SK-N-SH treated with all-trans-retinoic acid at 6 μM for 48 hours (cell line): ENCODE data around the gene TMEM151A.

ENCODE experiments used
- ATAC-seq: fragments of 200-7000 bp; cut with Tn5 transposase; 3 replicates; pipeline ENCODE4 v1.9.1; 2020; ENCODE audit warnings: mild to moderate bottlenecking, moderate library complexity
- ARNTL ChIP-seq: fragments of 450-650 bp; formaldehyde crosslinking; IDR thresholded peaks from 2 replicates; pipeline ENCODE4 v1.5.0; 2020; ENCODE audit warnings: low read depth, mild to moderate bottlenecking, moderate library complexity, borderline replicate concordance
- CREB5 ChIP-seq: fragments of 250-450 bp; sonication (Bioruptor Pico); IDR thresholded peaks from 2 replicates; pipeline ENCODE4 v1.5.1; 2020; ENCODE audit warnings: low read depth, mild to moderate bottlenecking, moderate library complexity
- CSDC2 ChIP-seq: fragments of 250-450 bp; sonication (Bioruptor Pico); IDR thresholded peaks from 2 replicates; pipeline ENCODE4 v1.5.0; 2020; ENCODE audit warnings: mild to moderate bottlenecking, moderate library complexity
- CSRNP3 ChIP-seq: fragments of 250-450 bp; sonication (Bioruptor Pico); IDR thresholded peaks from 2 replicates; pipeline ENCODE4 v1.5.1; 2021; ENCODE audit warnings: mild to moderate bottlenecking, moderate library complexity
- ESRRG ChIP-seq: fragments of 250-450 bp; sonication (Bioruptor Pico); IDR thresholded peaks from 2 replicates; pipeline ENCODE4 v1.6.1; 2021; ENCODE audit warnings: mild to moderate bottlenecking
- GLIS3 ChIP-seq: fragments of 250-450 bp; sonication (Bioruptor Pico); IDR thresholded peaks from 2 replicates; pipeline ENCODE4 v1.5.0; 2020; ENCODE audit warnings: mild to moderate bottlenecking, moderate library complexity
- OSR1 ChIP-seq: fragments of 250-450 bp; sonication (Bioruptor Pico); IDR thresholded peaks from 2 replicates; pipeline ENCODE4 v1.8.0; 2022; ENCODE audit warnings: moderate library complexity, mild to moderate bottlenecking, inconsistent platforms
- PATZ1 ChIP-seq: fragments of 250-450 bp; sonication (Bioruptor Pico); IDR thresholded peaks from 2 replicates; pipeline ENCODE4 v1.8.0; 2020; ENCODE audit warnings: mild to moderate bottlenecking, moderate library complexity, borderline replicate concordance
- POU6F1 ChIP-seq: fragments of 250-450 bp; sonication (Bioruptor Pico); IDR thresholded peaks from 2 replicates; pipeline ENCODE4 v1.8.0; 2021; ENCODE audit warnings: low read depth, mild to moderate bottlenecking, moderate library complexity, borderline replicate concordance
- RARB ChIP-seq: fragments of 250-450 bp; sonication (Bioruptor Pico); IDR thresholded peaks from 2 replicates; pipeline ENCODE4 v1.8.0; 2021; ENCODE audit warnings: mild to moderate bottlenecking, moderate library complexity
- SNAI2 ChIP-seq: fragments of 250-450 bp; sonication (Bioruptor Pico); IDR thresholded peaks from 2 replicates; pipeline ENCODE4 v1.5.0; 2020; ENCODE audit warnings: mild to moderate bottlenecking, moderate library complexity
- TCF4 ChIP-seq: fragments of 250-450 bp; sonication (Bioruptor Pico); IDR thresholded peaks from 2 replicates; pipeline ENCODE4 v1.8.0; 2021; ENCODE audit warnings: mild to moderate bottlenecking, moderate library complexity, borderline replicate concordance
- TSHZ2 ChIP-seq: fragments of 250-450 bp; sonication (Bioruptor Pico); IDR thresholded peaks from 2 replicates; pipeline ENCODE4 v1.5.0; 2020; ENCODE audit warnings: mild to moderate bottlenecking, moderate library complexity
- ZC3H10 ChIP-seq: fragments of 250-450 bp; sonication (Bioruptor Pico); IDR thresholded peaks from 2 replicates; pipeline ENCODE4 v1.5.1; 2021; ENCODE audit warnings: mild to moderate bottlenecking, moderate library complexity
- ZFP3 ChIP-seq: fragments of 250-450 bp; sonication (Bioruptor Pico); IDR thresholded peaks from 2 replicates; pipeline ENCODE4 v1.5.0; 2020; ENCODE audit warnings: mild to moderate bottlenecking, moderate library complexity
- ZFP30 ChIP-seq: fragments of 450-650 bp; formaldehyde crosslinking; IDR thresholded peaks from 2 replicates; pipeline ENCODE4 v1.5.0; 2022; ENCODE audit warnings: mild to moderate bottlenecking, moderate library complexity
- ZNF565 ChIP-seq: fragments of 450-650 bp; formaldehyde crosslinking; conservative IDR thresholded peaks from 2 replicates; pipeline ENCODE4 v1.5.0; 2020; ENCODE audit warnings: low read depth, mild to moderate bottlenecking, moderate library complexity
- ZNF70 ChIP-seq: fragments of 450-650 bp; formaldehyde crosslinking; IDR thresholded peaks from 2 replicates; pipeline ENCODE4 v1.5.0; 2020; ENCODE audit warnings: mild to moderate bottlenecking, moderate library complexity
- ZNF8 ChIP-seq: fragments of 450-650 bp; formaldehyde crosslinking; IDR thresholded peaks from 2 replicates; pipeline ENCODE4 v1.5.0; 2020; ENCODE audit warnings: mild to moderate bottlenecking, moderate library complexity

TMEM151A gene

DNA sequence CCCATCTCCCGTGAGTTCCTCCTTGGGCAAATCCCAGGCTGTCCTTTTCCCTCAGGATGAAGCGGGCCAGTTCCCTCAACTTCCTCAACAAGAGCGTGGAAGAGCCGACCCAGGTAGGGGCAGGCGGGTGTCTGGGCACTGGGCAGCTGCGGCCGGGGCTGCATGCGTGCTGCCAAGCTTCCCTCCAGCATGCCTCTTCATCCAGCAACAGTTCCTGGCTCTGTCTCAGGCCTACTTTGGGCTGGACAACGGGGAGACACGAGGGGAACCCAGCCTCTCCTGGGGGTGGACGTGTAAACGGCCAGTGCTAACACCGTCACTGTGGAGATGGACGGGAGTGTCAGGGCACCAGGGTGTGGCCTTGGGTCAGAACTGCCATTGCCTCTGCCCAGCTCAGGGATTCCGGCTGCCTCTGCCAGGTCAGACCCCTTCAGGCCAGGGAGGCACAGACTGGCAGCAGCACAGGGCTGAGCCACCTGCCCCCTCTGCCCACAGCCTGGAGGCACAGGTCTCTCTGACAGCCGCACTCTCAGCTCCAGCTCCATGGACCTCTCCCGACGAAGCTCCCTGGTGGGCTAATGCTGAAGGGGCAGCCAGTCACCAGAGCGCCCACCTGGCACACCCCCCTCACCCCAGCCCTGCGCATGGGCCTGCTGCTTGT lies 25.2 kb upstream of the TMEM151A start (continued):
- TF ChIP-seq PATZ1 (CRISPR knock-in tag) (no peak), ZFP3 (CRISPR knock-in tag) (no peak), ZNF8 (CRISPR knock-in tag) (no peak), SNAI2 (CRISPR knock-in tag) (no peak)
- TF ChIP-seq, all 23 proteins: peak for 0

DNA sequence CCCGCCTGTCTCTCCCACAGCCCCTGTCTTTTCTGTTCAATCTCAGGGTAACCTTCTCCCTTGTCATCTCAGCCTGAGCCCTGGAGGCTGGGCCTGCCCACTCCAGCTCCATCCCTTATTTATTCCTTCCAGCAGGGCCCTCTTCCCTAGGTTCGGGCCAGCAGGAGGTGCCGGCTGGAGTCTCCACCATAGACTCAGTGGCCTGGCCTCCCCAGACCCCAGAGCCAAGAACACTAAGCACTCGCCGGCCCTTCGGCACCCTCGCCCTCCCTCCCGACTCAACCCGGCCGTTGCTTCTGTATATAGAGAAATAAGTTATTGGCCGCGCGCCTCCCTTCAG lies 24.7 kb upstream of the TMEM151A start:
- TF ChIP-seq ZC3H10 (CRISPR knock-in tag): no peak
- no peak for TF ChIP-seq ZNF565 (CRISPR knock-in tag)
- no peak for TF ChIP-seq GLIS3 (CRISPR knock-in tag)
- TF ChIP-seq ZNF70 (CRISPR knock-in tag): no peak
- no peak for TF ChIP-seq ZFP30 (CRISPR knock-in tag)
- TF ChIP-seq ZNF8 (CRISPR knock-in tag): no peak
- TF ChIP-seq CSDC2 (CRISPR knock-in tag): no peak
- no peak for TF ChIP-seq TSHZ2 (CRISPR knock-in tag)
- no peak for TF ChIP-seq TCF4
- TF ChIP-seq RARB: no peak
- TF ChIP-seq CSRNP3: no peak
- no peak for TF ChIP-seq ZFP3 (CRISPR knock-in tag)
- TF ChIP-seq POU6F1 (CRISPR knock-in tag): no peak
- no peak for TF ChIP-seq ARNTL (CRISPR knock-in tag)
- TF ChIP-seq ESRRG (CRISPR knock-in tag): no peak
- no peak for TF ChIP-seq SNAI2 (CRISPR knock-in tag)
- no peak for TF ChIP-seq CREB5 (CRISPR knock-in tag)
- TF ChIP-seq PATZ1 (CRISPR knock-in tag): no peak
- TF ChIP-seq OSR1 (CRISPR knock-in tag): no peak
- ATAC-seq: peak; percentile 26
